ENCODE data around the gene TAF11L7. TPM values are rescaled to one million over a fixed set of nuclear protein-coding genes. Genes with fewer than 3 reads are reported as not detected.
"Not testable (repeated sequence)": the region's sequence is repeated elsewhere in the genome, so short reads cannot be mapped to it uniquely, and the experiment has no call there.

The TAF11L7 gene
- not detected in 2 replicates for total RNA-seq (2013; cell fraction: nucleolus; rRNA removed)
- total RNA-seq (2014; rRNA removed) (not detected in 2 replicates), total RNA-seq (2014; rRNA removed; fragmentation: Illumina TruSeq; extraction: Trizol) (not detected in 2 replicates), total RNA-seq (2021) (not detected in 2 replicates), polyA plus RNA-seq (2011; rRNA removed) (not detected in 2 replicates), polyA plus RNA-seq (2014; fragmentation: Illumina TruSeq; extraction: Trizol) (not detected in 2 replicates), polyA plus RNA-seq (2014; fragmentation: Nextera tagmentation; extraction: Ambion mirVana) (not detected), polyA plus RNA-seq (2014; rRNA removed) (not detected in 2 replicates), polyA plus RNA-seq (2016; fragmentation: Nextera tagmentation; extraction: Ambion mirVana) (not detected), polyA minus RNA-seq (2011; rRNA and poly(A)+ RNA removed) (not detected in 2 replicates), Bru-seq, nascent RNA (not detected), BruChase-seq, experiment 1, labeled RNA remaining after a 6-hour chase (not detected), BruChase-seq, experiment 2, labeled RNA remaining after a 2-hour chase (not detected)
- not detected for polyA plus RNA-seq (2011; ENCODE audit: low read depth)
- not detected in 2 replicates for polyA plus RNA-seq (2011; cell fraction: cytosol; rRNA removed)
- not detected in 2 replicates for polyA plus RNA-seq (2011; cell fraction: nucleus; rRNA removed)
- not detected in 2 replicates for polyA plus RNA-seq (2012)
- not detected in 2 replicates for polyA minus RNA-seq (2011; cell fraction: cytosol; rRNA and poly(A)+ RNA removed)
- not detected in 2 replicates for polyA minus RNA-seq (2011; cell fraction: nucleus; rRNA and poly(A)+ RNA removed)
- long read RNA-seq, experiment 1, result 0 reads
- long read RNA-seq, experiment 2, result 0 reads

- intact Hi-C loops (cut with micrococcal nuclease; ENCODE audit: unreplicated experiment); H3K27me3 ChIP-seq (replicated peaks in 1 of 2; ENCODE audit: control insufficient read depth in 2 of 2, insufficient read depth in 2 of 2, low read length in 1 of 2); H3K9ac ChIP-seq (ENCODE audit: control insufficient read depth, insufficient read depth, low read length); RAD21 ChIA-PET (ENCODE audit: unreplicated experiment); CTCF ChIA-PET; FAIRE-seq; H3K36me3 ChIP-seq (ENCODE audit: control insufficient read depth in 2 of 2, insufficient read depth in 2 of 2, low read length in 1 of 2); SMC1A ChIA-PET (ENCODE audit: uncharacterized antibody, unreplicated experiment); H3K4me3 ChIP-seq; H3K27ac ChIP-seq (ENCODE audit: control insufficient read depth, insufficient read depth); H2AFZ ChIP-seq (ENCODE audit: control insufficient read depth, low read depth, low read length); in situ Hi-C loops (cut with MboI); H3K4me2 ChIP-seq (ENCODE audit: control insufficient read depth, insufficient read depth); ATAC-seq; H4K20me1 ChIP-seq (ENCODE audit: control insufficient read depth, insufficient read depth); DNase-seq (ENCODE audit: low read depth, low spot score); POLR2A ChIA-PET; BruUV-seq (replicated peaks); H3K4me1 ChIP-seq (ENCODE audit: control insufficient read depth, insufficient read depth, low read length); H3K9me3 ChIP-seq (replicated peaks; ENCODE audit: control insufficient read depth, insufficient read depth, low read length); H3K79me2 ChIP-seq (ENCODE audit: control insufficient read depth, insufficient read depth, low read length): not testable (repeated sequence)
- no CpG with 5 or more reads among the region's 16 CpGs for WGBS (ENCODE audit: insufficient coverage, insufficient replicate concordance, low lambda C conversion rate, missing lambda C conversion rate)
Observed at GRCh38 chr5:17585658-17586057, at the start of gene TAF11L7. Gene TAF11L7, minus strand, starts transcription at chr5:17585758.

GRCh38 chr5:17634160-17634559, 48.6 kb upstream of the TAF11L7 start, which contains the start of gene TAF11L14:
Gene TAF11L14, plus strand, starts transcription at chr5:17634460.
- POLR2A ChIA-PET, result no interaction called here
- BruUV-seq (replicated peaks), result no TSS peak
- FAIRE-seq, result no peak

GRCh38 chr5:17631788-17632187, 46.2 kb upstream of the TAF11L7 start, which contains the start of gene TAF11L13:
Gene TAF11L13, plus strand, starts transcription at chr5:17632088.
- RAD21 ChIA-PET (ENCODE audit: unreplicated experiment); CTCF ChIA-PET: not testable (repeated sequence)

More at GRCh38 chr5:17634160-17634559, 48.6 kb upstream of the TAF11L7 start, which contains the start of gene TAF11L14:
- H3K27me3 ChIP-seq (replicated peaks in 1 of 2; ENCODE audit: control insufficient read depth in 2 of 2, insufficient read depth in 2 of 2, low read length in 1 of 2), result no peaks in the 10 kb centered on the region
- no peak within 1 kb of the TSS for H3K4me2 ChIP-seq (ENCODE audit: control insufficient read depth, insufficient read depth)
- ChIA-PET SMC1A (ENCODE audit: uncharacterized antibody, unreplicated experiment) (no interaction called here), CTCF (no interaction called here), RAD21 (ENCODE audit: unreplicated experiment) (no interaction called here)
- no peaks in the 10 kb centered on the region for H3K36me3 ChIP-seq (ENCODE audit: control insufficient read depth in 2 of 2, insufficient read depth in 2 of 2, low read length in 1 of 2)
- H3K4me3 ChIP-seq, result no peak within 1 kb of the TSS
- H3K27ac ChIP-seq (ENCODE audit: control insufficient read depth, insufficient read depth), result no peak within 1 kb of the TSS
- 24% methylated on average over 5 of the region's 5 CpGs for WGBS (ENCODE audit: insufficient coverage, insufficient replicate concordance, low lambda C conversion rate, missing lambda C conversion rate)
- no peaks in the 10 kb centered on the region for H3K9me3 ChIP-seq (replicated peaks; ENCODE audit: control insufficient read depth, insufficient read depth, low read length)
- H4K20me1 ChIP-seq (ENCODE audit: control insufficient read depth, insufficient read depth), result no peaks in the 10 kb centered on the region
- no peak for TF ChIP-seq STAT1 (conservative IDR thresholded peaks at IDR 0.05)
- TF ChIP-seq POLR2AphosphoS5 (IDR thresholded peaks at IDR 0.05; ENCODE audit: low read length), result no peak
- TF ChIP-seq NRF1 (conservative IDR thresholded peaks at IDR 0.05; ENCODE audit: low read depth, low read length), result no peak
- TF ChIP-seq CBX5 (IDR thresholded peaks at IDR 0.05; ENCODE audit: low read depth), result no peak
- no peak within 1 kb of the TSS for H3K9ac ChIP-seq (ENCODE audit: control insufficient read depth, insufficient read depth, low read length)
- H3K4me1 ChIP-seq (ENCODE audit: control insufficient read depth, insufficient read depth, low read length), result no peaks in the 10 kb centered on the region
- in situ Hi-C loops (cut with MboI), result no loop called here
- H2AFZ ChIP-seq (ENCODE audit: control insufficient read depth, low read depth, low read length), result no peak within 1 kb of the TSS
- DNase-seq (ENCODE audit: low read depth, low spot score) (no peak), ATAC-seq (no peak)
- H3K79me2 ChIP-seq (ENCODE audit: control insufficient read depth, insufficient read depth, low read length), result no peaks in the 10 kb centered on the region
- intact Hi-C loops (cut with micrococcal nuclease; ENCODE audit: unreplicated experiment), result no loop called here

More at GRCh38 chr5:17631788-17632187, 46.2 kb upstream of the TAF11L7 start, which contains the start of gene TAF11L13:
- H4K20me1 ChIP-seq (ENCODE audit: control insufficient read depth, insufficient read depth); SMC1A ChIA-PET (ENCODE audit: uncharacterized antibody, unreplicated experiment); in situ Hi-C loops (cut with MboI); H3K4me1 ChIP-seq (ENCODE audit: control insufficient read depth, insufficient read depth, low read length); H3K9me3 ChIP-seq (replicated peaks; ENCODE audit: control insufficient read depth, insufficient read depth, low read length); H3K27me3 ChIP-seq (replicated peaks in 1 of 2; ENCODE audit: control insufficient read depth in 2 of 2, insufficient read depth in 2 of 2, low read length in 1 of 2); ATAC-seq; BruUV-seq (replicated peaks); H2AFZ ChIP-seq (ENCODE audit: control insufficient read depth, low read depth, low read length); H3K79me2 ChIP-seq (ENCODE audit: control insufficient read depth, insufficient read depth, low read length); FAIRE-seq; H3K36me3 ChIP-seq (ENCODE audit: control insufficient read depth in 2 of 2, insufficient read depth in 2 of 2, low read length in 1 of 2); H3K27ac ChIP-seq (ENCODE audit: control insufficient read depth, insufficient read depth); H3K4me3 ChIP-seq; DNase-seq (ENCODE audit: low read depth, low spot score); POLR2A ChIA-PET; H3K4me2 ChIP-seq (ENCODE audit: control insufficient read depth, insufficient read depth); intact Hi-C loops (cut with micrococcal nuclease; ENCODE audit: unreplicated experiment); H3K9ac ChIP-seq (ENCODE audit: control insufficient read depth, insufficient read depth, low read length): not testable (repeated sequence)
- WGBS (ENCODE audit: insufficient coverage, insufficient replicate concordance, low lambda C conversion rate, missing lambda C conversion rate), result 28% methylated on average over 4 of the region's 12 CpGs

Data from GM12878 (cell line).